ENCODE measurements around the gene OTOA.

DNA sequence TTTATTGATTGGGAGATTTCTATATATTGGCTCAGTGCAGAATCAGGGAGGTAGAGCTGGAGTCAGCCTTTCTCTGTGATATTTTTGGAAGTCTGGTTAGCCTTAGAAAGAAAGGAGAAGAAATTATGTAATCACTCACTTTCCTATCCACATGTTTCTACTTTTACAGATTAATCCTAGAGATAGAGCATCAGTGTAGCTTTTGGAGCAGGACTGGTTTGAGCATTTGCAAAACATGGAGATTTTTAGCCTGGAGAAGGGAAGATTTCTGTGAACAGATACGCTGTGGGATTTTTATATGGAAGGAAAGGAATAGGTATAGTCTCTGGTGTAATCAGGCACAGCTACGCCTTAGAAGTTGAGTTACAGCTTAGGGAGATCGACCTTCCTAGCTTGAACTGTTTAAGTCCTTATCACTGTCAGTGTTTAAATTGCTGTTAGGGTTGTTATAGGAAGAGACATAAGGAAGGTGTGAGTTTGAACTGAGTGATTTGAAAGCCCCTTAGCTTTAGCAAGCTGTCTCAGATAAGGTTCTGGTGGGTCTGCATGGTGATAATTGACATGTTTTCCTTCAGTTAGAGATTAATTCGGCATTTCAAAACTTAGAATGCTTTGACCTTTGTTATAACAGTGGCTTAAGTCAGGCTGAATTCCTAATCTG is 43.9 kb upstream of the OTOA start:
- TF ChIP-seq NR3C1 (IDR thresholded peaks at IDR 0.05), result no peak
- TF ChIP-seq, protein P1, sequence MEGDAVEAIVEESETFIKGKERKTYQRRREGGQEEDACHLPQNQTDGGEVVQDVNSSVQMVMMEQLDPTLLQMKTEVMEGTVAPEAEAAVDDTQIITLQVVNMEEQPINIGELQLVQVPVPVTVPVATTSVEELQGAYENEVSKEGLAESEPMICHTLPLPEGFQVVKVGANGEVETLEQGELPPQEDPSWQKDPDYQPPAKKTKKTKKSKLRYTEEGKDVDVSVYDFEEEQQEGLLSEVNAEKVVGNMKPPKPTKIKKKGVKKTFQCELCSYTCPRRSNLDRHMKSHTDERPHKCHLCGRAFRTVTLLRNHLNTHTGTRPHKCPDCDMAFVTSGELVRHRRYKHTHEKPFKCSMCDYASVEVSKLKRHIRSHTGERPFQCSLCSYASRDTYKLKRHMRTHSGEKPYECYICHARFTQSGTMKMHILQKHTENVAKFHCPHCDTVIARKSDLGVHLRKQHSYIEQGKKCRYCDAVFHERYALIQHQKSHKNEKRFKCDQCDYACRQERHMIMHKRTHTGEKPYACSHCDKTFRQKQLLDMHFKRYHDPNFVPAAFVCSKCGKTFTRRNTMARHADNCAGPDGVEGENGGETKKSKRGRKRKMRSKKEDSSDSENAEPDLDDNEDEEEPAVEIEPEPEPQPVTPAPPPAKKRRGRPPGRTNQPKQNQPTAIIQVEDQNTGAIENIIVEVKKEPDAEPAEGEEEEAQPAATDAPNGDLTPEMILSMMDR (IDR thresholded peaks at IDR 0.05), result no peak
- TF ChIP-seq, protein P2, sequence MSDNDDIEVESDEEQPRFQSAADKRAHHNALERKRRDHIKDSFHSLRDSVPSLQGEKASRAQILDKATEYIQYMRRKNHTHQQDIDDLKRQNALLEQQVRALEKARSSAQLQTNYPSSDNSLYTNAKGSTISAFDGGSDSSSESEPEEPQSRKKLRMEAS (IDR thresholded peaks at IDR 0.05), result no peak
- no peak for TF ChIP-seq POLR2A (IDR thresholded peaks at IDR 0.05; ENCODE audit: low read length)
- TF ChIP-seq, protein P3, sequence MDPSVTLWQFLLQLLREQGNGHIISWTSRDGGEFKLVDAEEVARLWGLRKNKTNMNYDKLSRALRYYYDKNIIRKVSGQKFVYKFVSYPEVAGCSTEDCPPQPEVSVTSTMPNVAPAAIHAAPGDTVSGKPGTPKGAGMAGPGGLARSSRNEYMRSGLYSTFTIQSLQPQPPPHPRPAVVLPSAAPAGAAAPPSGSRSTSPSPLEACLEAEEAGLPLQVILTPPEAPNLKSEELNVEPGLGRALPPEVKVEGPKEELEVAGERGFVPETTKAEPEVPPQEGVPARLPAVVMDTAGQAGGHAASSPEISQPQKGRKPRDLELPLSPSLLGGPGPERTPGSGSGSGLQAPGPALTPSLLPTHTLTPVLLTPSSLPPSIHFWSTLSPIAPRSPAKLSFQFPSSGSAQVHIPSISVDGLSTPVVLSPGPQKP (IDR thresholded peaks at IDR 0.05; ENCODE audit: low read depth, low read length), result no peak
- no peak for TF ChIP-seq ZSCAN20 (CRISPR knock-in tag; IDR thresholded peaks at IDR 0.05)
- TF ChIP-seq KDM1A (IDR thresholded peaks at IDR 0.05; ENCODE audit: low read depth), result no peak
- TF ChIP-seq, protein P4, sequence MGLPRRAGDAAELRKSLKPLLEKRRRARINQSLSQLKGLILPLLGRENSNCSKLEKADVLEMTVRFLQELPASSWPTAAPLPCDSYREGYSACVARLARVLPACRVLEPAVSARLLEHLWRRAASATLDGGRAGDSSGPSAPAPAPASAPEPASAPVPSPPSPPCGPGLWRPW (IDR thresholded peaks at IDR 0.05), result no peak
- no peak for TF ChIP-seq PHF8 (IDR thresholded peaks at IDR 0.05; ENCODE audit: borderline replicate concordance, low read depth)
- TF ChIP-seq EHMT2 (IDR thresholded peaks at IDR 0.05; ENCODE audit: low read depth), result no peak

Measured in A549 (cell line).